K562 (cell line): Measurements from ENCODE around the gene CERS5. TPM values are rescaled to one million over a fixed set of nuclear protein-coding genes. Genes with fewer than 3 reads are reported as not detected.

Experiments
- EP400 ChIP-seq: fragments of 450-650 bp; IDR thresholded peaks from 2 replicates; pipeline ENCODE4 v1.6.1; 2017; ENCODE audit warnings: antibody characterized with exemption, mild to moderate bottlenecking, moderate library complexity
- ETV1 ChIP-seq: fragments of 450-650 bp; conservative IDR thresholded peaks from 2 replicates; pipeline ENCODE4 v1.6.1; 2016; ENCODE audit warnings: missing genetic modification characterization, control low read depth, low read depth, missing compliant biosample characterization
- FOXP1 ChIP-seq: sonication (generic); formaldehyde crosslinking; IDR thresholded peaks from 2 replicates; pipeline ENCODE4 v1.8.0; 2022; ENCODE audit warnings: mild to moderate bottlenecking, missing genetic modification reagents
- HEY1 ChIP-seq: fragments of 250-450 bp; sonication (Bioruptor Pico); IDR thresholded peaks from 2 replicates; pipeline ENCODE4 v1.5.0; 2020; ENCODE audit warnings: mild to moderate bottlenecking, moderate library complexity, borderline replicate concordance
- KDM5B ChIP-seq: fragments of 200-600 bp; sonication (generic); IDR thresholded peaks from 2 replicates; pipeline ENCODE4 v1.6.1; 2012; ENCODE audit warnings: low read depth, mild to moderate bottlenecking, moderate library complexity, low read length, control low read depth, inconsistent platforms; ENCODE audit not compliant: insufficient replicate concordance
- PHF8 ChIP-seq: fragments of 200-600 bp; sonication (generic); IDR thresholded peaks from 2 replicates; pipeline ENCODE4 v1.6.1; 2012; ENCODE audit warnings: mixed run types, mild to moderate bottlenecking, inconsistent platforms, low read length, moderate library complexity, borderline replicate concordance
- ZNF165 ChIP-seq: fragments of 250-450 bp; sonication (Bioruptor Pico); IDR thresholded peaks from 2 replicates; pipeline ENCODE4 v1.4.0; 2020; ENCODE audit warnings: borderline replicate concordance
- polyA plus RNA-seq, 8 experiments: library from polyadenylated mRNA; depleted of rRNA in 4 of 8; stranded (reverse) in 5 of 8; unstranded in 3 of 8; fragments of >200 nt; fragmentation: Nextera tagmentation in 2 of 8; fragmentation: Illumina TruSeq in 1 of 8; extraction: Ambion mirVana in 2 of 8; extraction: Trizol in 1 of 8; gene quantifications; 2 replicates each; pipeline versions ENCODE4 v1.2.1 to v1.2.3, GENCODE V29; 2011 to 2014; ENCODE audit warnings: inconsistent platforms in 1 of 8, missing spikeins in 1 of 8
- total RNA-seq, 7 experiments: library from RNA; depleted of rRNA in 6 of 7; stranded (reverse); fragments of >200 nt in 6 of 7; fragmentation: Illumina TruSeq in 2 of 7; extraction: Trizol in 2 of 7; gene quantifications; 2 replicates each; pipeline versions ENCODE4 v1.2.1 to v1.2.3, GENCODE V29; 2011 to 2021; ENCODE audit warnings: low replicate concordance in 1 of 7
- TF ChIP-seq, protein P1 (sequence below): fragments of 250-450 bp; sonication (Bioruptor Pico); IDR thresholded peaks from 2 replicates; pipeline ENCODE4 v1.9.0; 2021; ENCODE audit warnings: mild to moderate bottlenecking, inconsistent platforms
- TF ChIP-seq, protein P2 (sequence below): fragments of 450-650 bp; formaldehyde crosslinking; IDR thresholded peaks from 2 replicates; pipeline ENCODE4 v1.4.0; 2020; ENCODE audit warnings: mild to moderate bottlenecking, mixed read lengths
- TF ChIP-seq, protein P3 (sequence below): sonication (generic); formaldehyde crosslinking; IDR thresholded peaks from 2 replicates; pipeline ENCODE4 v1.8.0; 2022; ENCODE audit warnings: mild to moderate bottlenecking, missing genetic modification reagents
- TF ChIP-seq, protein P4 (sequence below), 2 experiments: fragments of 450-650 bp in 1 of 2; sonication (generic) in 1 of 2; formaldehyde crosslinking; conservative IDR thresholded peaks; 2 replicates each; pipeline versions ENCODE4 v1.4.0 to v1.8.1; 2020 to 2022; ENCODE audit warnings: mild to moderate bottlenecking in 1 of 2, missing genetic modification reagents in 1 of 2
- TF ChIP-seq, protein P5 (sequence below): fragments of 450-650 bp; IDR thresholded peaks from 2 replicates; pipeline ENCODE4 v1.6.1; 2016; ENCODE audit warnings: mild to moderate bottlenecking
- TF ChIP-seq, protein P6 (sequence below): fragments of 250-450 bp; sonication (Bioruptor Pico); IDR thresholded peaks from 2 replicates; pipeline ENCODE4 v1.8.0; 2021; ENCODE audit warnings: borderline replicate concordance, mild to moderate bottlenecking, moderate library complexity; ENCODE audit not compliant: poor library complexity, severe bottlenecking

Gene CERS5
- total and polyA plus RNA-seq, 9 of the 15 experiments (the other 6 are each of a cell fraction or from before 2014, with no cell fraction given), result 6.1 to 47.5 (median 17.8) TPM

DNA sequence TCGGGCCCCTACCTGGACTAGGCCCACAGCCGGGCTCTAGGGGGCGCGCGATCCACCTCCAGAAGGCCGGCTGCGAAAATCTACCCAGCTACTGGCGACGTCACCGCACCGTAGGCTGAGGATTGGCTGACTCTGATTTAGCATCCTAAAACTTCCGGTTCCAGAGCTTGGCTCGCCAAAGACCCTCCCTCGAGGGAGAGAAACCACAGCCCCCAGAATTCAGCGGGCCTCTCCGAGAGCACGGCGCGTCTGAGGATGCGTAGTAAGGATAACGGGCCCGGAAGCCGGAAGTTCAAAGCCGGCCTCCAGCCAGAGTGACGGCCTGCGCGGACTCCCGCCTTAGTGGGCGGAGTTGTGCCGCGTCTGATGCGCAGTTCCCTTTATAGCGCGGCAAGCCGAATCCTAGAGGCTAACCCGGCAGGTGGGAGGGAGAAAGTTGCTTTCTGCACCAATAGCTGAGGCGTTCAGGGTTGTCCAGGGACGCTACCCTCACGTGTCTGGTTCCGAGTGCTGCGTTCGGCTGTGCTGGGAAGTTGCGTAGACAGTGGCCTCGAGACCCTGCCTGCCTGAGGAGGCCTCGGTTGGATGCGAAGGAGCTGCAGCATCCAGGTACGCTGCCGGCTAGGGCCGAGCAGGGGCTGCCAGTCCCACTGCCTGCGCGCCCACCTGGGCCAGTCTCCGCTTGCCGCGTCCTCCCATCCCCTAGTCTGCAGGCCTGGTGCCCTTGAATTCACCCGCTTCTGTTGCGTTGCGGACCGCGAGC lies 55.3 kb downstream of the CERS5 start, which contains the start of gene COX14 (continued):
- no peak for TF ChIP-seq HEY1 (CRISPR knock-in tag)
- TF ChIP-seq, protein P1, sequence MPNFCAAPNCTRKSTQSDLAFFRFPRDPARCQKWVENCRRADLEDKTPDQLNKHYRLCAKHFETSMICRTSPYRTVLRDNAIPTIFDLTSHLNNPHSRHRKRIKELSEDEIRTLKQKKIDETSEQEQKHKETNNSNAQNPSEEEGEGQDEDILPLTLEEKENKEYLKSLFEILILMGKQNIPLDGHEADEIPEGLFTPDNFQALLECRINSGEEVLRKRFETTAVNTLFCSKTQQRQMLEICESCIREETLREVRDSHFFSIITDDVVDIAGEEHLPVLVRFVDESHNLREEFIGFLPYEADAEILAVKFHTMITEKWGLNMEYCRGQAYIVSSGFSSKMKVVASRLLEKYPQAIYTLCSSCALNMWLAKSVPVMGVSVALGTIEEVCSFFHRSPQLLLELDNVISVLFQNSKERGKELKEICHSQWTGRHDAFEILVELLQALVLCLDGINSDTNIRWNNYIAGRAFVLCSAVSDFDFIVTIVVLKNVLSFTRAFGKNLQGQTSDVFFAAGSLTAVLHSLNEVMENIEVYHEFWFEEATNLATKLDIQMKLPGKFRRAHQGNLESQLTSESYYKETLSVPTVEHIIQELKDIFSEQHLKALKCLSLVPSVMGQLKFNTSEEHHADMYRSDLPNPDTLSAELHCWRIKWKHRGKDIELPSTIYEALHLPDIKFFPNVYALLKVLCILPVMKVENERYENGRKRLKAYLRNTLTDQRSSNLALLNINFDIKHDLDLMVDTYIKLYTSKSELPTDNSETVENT (CRISPR knock-in tag), result peak; percentile 59; the same call in 1 of the 2 replicates
- TF ChIP-seq EP400, result peak; percentile 78
- TF ChIP-seq, protein P2, sequence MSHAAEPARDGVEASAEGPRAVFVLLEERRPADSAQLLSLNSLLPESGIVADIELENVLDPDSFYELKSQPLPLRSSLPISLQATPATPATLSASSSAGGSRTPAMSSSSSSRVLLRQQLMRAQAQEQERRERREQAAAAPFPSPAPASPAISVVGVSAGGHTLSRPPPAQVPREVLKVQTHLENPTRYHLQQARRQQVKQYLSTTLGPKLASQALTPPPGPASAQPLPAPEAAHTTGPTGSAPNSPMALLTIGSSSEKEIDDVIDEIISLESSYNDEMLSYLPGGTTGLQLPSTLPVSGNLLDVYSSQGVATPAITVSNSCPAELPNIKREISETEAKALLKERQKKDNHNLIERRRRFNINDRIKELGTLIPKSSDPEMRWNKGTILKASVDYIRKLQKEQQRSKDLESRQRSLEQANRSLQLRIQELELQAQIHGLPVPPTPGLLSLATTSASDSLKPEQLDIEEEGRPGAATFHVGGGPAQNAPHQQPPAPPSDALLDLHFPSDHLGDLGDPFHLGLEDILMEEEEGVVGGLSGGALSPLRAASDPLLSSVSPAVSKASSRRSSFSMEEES (CRISPR knock-in tag), result no peak
- TF ChIP-seq, protein P3, sequence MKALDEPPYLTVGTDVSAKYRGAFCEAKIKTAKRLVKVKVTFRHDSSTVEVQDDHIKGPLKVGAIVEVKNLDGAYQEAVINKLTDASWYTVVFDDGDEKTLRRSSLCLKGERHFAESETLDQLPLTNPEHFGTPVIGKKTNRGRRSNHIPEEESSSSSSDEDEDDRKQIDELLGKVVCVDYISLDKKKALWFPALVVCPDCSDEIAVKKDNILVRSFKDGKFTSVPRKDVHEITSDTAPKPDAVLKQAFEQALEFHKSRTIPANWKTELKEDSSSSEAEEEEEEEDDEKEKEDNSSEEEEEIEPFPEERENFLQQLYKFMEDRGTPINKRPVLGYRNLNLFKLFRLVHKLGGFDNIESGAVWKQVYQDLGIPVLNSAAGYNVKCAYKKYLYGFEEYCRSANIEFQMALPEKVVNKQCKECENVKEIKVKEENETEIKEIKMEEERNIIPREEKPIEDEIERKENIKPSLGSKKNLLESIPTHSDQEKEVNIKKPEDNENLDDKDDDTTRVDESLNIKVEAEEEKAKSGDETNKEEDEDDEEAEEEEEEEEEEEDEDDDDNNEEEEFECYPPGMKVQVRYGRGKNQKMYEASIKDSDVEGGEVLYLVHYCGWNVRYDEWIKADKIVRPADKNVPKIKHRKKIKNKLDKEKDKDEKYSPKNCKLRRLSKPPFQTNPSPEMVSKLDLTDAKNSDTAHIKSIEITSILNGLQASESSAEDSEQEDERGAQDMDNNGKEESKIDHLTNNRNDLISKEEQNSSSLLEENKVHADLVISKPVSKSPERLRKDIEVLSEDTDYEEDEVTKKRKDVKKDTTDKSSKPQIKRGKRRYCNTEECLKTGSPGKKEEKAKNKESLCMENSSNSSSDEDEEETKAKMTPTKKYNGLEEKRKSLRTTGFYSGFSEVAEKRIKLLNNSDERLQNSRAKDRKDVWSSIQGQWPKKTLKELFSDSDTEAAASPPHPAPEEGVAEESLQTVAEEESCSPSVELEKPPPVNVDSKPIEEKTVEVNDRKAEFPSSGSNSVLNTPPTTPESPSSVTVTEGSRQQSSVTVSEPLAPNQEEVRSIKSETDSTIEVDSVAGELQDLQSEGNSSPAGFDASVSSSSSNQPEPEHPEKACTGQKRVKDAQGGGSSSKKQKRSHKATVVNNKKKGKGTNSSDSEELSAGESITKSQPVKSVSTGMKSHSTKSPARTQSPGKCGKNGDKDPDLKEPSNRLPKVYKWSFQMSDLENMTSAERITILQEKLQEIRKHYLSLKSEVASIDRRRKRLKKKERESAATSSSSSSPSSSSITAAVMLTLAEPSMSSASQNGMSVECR (CRISPR knock-in tag), result peak; percentile 98
- peak; percentile 94 for TF ChIP-seq PHF8
- TF ChIP-seq ZNF165 (CRISPR knock-in tag), result no peak
- TF ChIP-seq FOXP1 (CRISPR knock-in tag), result peak; percentile 89
- peak; percentile 58; the same call in 1 of the 2 replicates for TF ChIP-seq ETV1 (tag)
- TF ChIP-seq, protein P4, sequence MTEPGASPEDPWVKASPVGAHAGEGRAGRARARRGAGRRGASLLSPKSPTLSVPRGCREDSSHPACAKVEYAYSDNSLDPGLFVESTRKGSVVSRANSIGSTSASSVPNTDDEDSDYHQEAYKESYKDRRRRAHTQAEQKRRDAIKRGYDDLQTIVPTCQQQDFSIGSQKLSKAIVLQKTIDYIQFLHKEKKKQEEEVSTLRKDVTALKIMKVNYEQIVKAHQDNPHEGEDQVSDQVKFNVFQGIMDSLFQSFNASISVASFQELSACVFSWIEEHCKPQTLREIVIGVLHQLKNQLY (CRISPR knock-in tag; conservative IDR thresholded peaks at IDR 0.05), result no peak
- TF ChIP-seq, protein P5, sequence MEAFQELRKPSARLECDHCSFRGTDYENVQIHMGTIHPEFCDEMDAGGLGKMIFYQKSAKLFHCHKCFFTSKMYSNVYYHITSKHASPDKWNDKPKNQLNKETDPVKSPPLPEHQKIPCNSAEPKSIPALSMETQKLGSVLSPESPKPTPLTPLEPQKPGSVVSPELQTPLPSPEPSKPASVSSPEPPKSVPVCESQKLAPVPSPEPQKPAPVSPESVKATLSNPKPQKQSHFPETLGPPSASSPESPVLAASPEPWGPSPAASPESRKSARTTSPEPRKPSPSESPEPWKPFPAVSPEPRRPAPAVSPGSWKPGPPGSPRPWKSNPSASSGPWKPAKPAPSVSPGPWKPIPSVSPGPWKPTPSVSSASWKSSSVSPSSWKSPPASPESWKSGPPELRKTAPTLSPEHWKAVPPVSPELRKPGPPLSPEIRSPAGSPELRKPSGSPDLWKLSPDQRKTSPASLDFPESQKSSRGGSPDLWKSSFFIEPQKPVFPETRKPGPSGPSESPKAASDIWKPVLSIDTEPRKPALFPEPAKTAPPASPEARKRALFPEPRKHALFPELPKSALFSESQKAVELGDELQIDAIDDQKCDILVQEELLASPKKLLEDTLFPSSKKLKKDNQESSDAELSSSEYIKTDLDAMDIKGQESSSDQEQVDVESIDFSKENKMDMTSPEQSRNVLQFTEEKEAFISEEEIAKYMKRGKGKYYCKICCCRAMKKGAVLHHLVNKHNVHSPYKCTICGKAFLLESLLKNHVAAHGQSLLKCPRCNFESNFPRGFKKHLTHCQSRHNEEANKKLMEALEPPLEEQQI, result no peak
- peak; percentile 70 for TF ChIP-seq KDM5B
- TF ChIP-seq, protein P6, sequence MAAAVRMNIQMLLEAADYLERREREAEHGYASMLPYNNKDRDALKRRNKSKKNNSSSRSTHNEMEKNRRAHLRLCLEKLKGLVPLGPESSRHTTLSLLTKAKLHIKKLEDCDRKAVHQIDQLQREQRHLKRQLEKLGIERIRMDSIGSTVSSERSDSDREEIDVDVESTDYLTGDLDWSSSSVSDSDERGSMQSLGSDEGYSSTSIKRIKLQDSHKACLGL (CRISPR knock-in tag), result peak; percentile 35
